NOMO-1 (cell line): ENCODE results near the gene NFX1.
"Not testable (repeated sequence)": the region's sequence is repeated elsewhere in the genome, so short reads cannot be mapped to it uniquely, and the experiment has no call there.

Source experiments
- DNase-seq, 2 experiments: peaks; one replicate each; lab custom pipeline; 2025; ENCODE audit not compliant: unreplicated experiment in 2 of 2; lab: John Stamatoyannopoulos, UW

The NFX1 gene

DNA sequence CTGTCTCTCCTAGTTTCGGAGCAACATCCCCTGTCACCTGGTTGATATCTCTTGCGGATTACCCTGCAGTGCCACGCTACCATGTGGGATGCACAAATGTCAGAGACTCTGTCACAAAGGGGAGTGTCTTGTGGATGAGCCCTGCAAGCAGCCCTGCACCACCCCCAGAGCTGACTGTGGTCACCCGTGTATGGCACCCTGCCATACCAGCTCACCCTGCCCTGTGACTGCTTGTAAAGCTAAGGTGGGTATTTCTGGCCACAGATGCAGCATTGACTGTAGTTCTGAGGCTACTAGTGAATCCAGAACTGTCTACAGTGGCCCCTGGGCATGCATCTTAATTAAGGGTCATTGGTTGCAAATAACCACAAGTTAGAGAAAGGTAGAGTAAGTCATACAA, 61.2 kb downstream of the NFX1 start:
- DNase-seq, result no peak

DNA sequence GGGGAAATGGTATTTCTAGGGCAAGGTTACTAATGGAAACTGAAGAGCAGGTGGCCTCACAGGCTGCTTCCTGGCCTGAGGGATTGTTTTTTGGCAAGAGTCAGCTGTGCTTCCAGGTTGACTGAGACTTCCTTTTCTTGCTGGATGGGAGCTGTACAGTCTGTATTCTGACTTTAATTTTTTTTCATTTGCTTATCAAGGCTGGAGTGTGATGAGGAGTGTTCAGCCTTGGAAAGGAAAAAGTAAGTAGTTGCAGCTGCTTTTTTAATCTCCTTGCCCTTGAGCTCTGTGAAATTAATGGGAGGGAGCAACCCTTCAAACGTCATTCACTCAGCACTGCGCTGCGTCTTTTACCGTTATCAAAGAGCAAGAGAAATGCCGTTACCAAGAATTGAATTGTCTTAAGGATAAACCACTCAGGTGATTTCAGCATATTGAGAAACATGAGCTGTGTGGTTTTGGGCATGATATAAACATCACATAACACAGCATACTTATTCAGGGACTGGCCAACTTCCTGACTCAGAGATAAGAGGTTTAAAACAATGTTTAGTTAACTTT, 64.4 kb downstream of the NFX1 start:
- DNase-seq, result no peak

DNA sequence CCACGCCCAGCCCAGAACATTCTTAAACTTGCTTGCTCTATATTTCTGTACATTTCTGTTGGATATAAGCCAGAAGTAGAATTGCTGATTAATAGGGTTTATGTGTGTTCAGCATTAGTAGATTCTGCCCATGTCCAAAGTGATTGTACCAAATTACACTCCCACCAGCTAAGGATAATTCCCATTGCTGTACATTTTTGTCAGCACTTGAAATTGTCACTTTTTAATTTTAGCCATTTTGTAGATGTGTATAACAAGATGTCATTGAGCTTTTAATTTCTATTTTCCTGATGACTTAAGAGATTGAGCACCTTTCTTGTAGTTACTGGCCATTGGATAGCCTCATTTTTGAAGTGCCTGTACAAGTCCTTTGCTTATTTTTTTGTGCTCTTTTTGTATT, 65.6 kb downstream of the NFX1 start:
- DNase-seq, result no peak

DNA sequence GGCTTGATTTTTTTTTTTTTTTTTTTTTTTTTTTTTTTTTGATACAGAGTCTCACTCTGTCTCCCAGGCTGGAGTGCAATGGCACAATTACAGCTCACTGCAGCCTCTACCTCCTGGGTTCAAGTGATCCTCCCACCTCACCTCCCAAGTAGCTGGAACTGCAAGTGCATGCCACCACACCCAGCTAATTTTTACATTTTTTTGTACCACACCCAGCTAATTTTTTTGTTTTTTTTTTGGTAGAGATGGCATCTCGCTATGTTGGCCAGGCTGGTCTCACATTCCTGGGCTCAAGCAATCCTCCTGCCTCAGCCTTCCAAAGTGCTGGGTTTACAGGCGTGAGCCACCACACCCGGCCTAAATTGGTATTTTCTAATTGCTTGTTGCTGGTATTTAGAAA, 68.3 kb downstream of the NFX1 start:
- DNase-seq, result not testable (repeated sequence)

DNA sequence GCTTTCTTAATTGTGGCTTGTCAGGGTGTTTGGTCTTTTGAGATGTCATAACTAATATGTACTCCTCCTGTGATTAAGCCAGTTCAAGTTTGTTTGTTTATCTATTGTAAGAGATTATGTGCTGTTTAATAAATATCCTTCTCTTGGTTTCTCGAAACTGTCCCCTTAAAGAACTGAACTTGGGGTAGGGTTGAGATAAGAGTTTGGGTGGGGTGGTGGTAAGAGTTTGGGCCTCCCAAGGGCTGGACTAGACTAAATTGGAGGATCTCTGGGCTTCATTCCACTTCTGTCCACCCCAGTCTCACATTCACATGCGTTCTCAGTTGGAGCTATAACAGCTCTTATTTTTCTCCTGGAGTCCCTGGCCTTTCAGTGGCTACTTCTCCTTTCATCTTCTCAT, 73.8 kb downstream of the NFX1 start:
- DNase-seq, result no peak

DNA sequence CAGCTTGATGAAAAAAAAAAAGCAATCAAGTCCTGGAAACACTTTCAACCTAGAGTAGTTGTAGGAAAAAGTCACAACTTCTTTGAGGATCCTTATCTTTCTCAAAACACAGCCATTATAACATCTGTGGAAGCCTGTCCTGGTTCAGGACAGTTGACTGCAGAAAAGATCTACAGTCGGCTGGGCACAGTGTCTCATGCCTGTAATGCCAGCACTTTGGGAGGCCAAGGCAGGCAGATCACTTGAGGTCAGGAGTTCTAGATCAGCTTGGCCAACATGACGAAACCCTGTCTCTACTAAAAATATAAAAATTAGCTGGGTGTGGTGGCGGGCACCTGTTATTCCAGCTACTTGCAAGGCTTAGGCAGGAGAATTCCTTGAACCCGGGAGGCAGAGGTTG, 74.5 kb downstream of the NFX1 start:
- DNase-seq, result not testable (repeated sequence)

DNA sequence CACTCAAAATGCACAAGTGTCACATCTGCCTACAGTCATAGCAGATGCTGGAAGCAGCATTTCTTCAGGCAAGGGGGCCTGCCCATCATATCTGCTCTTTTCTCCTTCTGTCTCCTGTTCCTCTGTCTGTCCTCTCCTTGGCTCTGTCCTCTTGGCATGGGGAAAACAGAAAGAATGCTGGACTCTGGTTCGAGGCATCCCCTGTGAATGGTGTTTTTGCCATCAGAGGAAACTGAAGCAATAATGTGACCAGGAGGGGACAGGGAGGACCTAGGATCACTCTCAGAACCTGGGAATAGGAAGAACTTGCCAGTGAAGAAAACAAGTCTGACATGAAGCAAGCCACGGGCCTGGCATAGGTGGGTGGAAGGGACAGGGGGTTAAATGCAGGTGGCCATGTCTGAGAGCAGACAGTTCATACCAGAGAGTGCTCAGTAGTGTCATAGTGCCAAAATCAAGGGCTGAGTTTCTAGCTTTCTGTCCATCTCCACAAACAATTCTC, 76.7 kb downstream of the NFX1 start:
- no peak for DNase-seq

DNA sequence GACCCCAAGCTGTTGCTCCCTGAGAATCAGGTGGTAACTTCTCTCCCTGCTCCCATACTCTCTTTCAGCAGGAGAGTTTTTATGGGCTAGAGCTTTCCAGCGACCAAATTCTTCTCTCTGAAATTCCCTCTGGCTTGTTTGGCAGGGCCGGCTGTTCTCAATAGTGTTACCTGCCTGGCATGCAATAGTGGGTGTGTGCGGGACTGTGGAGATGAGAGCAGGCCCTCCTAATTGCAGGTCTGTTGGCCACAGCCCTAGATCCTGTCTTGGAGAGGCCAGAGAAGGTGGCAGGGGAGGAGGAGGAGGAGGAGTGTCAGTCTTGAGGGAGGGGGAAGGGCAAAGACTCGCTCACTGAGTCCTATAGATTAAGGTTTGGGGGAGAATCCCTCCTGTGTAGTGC, 82.6 kb downstream of the NFX1 start:
- no peak for DNase-seq

DNA sequence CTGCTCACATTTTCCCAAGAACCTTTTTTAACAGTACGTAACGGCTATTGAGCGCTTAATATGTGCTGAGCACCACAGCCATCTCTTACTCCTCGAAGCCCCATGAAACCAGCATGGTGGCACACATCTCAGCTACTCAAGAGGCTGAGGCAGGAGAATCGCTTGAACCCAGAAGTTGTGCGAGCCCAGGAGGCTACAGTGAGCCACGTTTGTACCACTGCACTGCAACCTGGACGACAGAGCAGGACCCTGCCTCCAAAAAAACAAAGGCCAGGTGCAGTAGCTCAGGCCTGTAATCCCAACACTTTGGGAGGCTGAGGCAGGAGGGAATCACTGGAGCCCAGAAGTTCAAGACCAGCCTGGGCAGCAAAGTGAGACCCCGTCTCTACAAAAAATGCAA, 83.9 kb downstream of the NFX1 start:
- no peak for DNase-seq

DNA sequence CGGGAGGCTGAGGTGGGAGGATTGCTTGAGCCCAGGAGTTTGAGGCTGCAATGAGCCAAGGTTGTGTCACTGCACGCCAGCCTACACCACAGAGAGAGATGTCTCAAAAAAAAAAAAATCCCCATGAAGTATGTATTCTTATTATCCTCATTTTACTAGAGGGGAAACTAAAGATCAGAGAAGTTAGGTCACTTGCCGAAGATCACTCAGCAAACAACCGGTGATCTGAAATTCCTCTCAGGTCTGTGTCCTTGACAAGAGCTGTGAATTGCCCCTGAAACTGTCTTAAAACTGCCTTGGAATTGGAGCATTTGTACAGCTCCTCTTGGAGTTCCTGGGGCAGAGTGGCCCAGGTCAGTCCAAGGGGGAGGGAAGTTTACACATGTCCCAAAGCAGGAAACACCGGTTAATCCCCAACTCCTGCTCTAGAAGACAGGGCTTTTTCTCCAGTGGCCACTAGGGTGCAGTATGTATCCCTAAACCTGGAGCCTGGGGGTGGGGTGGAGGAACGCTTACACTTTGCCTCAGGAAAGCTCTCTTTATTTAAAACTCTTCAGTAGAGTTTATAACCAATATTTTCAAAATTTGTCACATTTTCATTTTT, 84.4 kb downstream of the NFX1 start:
- DNase-seq, result peak; percentile 61 to 68

DNA sequence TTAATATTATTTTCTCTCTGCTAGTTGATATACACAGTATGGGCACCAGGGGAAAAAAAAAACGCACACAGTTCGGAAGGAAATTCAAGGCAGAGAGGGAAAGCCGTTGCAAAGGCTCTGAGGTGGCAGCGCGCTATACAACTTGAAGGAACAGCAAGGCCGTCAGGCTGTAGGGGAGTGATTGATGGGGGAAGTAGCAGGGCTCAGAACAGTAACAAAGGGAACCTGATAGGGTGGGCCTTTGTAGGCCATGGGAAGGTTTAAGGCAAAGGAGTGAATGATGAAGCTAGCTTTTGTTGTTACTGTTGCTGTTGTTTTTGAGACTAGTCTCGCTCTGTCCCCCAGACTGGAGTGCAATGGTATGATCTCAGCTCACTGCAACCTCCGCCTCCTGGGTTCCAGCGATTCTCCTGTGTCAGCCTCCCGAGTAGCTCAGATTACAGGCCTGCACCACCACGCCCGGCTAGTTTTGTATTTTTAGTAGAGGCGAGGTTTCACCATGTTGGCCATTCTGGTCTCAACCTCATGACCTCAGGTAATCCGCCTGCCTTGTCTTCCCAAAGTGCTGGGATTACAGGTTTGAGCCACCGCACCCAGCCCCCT, 85.0 kb downstream of the NFX1 start:
- DNase-seq, result no peak

DNA sequence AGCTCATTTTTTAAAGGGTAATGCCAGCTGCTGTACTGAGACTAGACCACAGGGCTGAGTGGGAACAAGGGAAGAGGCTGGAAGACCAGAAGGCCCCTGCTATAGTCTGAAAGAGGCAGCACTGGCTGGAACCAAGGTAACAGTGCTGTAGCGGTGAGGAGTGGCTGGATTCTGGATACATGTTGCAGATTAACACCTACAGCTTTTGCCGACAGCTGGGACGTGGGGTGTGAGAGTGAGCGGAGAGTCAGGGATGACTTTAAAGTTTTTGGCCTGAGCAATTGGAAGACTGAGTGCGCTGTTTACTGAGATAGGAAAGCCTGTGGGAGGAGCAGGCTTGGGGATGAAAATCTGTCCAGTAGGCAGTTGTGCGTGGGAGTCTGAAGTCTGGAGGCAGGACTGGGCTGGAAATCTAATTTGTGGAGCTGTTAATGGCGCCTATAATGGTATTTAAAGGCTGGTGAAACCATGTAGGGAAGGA, 85.6 kb downstream of the NFX1 start:
- DNase-seq, result no peak

DNA sequence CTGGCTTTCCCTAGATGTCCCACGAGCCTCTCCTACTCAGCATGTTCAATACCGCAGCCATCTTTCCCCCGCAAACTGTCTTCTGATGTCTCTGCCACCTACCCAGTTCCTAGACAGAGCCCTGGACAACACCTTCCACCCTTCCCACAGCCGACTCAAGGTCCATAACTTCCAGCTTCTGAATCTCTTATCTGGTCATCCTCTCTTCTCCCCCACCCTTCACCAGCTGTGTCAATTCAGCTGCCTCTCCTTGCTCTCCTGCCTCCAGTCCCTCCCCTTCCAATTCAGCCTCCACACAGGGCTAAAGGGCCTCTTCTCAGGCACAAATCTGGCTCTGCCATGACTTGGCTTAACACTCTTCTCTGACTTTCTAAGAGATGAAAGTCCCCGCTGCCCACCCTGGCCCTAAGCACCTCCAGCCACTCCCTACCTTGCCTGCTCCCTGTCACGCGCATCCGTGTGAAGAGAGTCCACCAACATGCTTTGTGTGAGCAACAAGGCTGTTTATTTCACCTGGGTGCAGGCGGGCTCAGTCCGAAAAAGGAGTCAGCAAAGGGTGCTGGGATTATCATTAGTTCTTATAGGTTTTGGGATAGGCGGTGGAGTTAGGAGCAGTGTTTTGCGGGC, 86.9 kb downstream of the NFX1 start:
- no peak for DNase-seq

DNA sequence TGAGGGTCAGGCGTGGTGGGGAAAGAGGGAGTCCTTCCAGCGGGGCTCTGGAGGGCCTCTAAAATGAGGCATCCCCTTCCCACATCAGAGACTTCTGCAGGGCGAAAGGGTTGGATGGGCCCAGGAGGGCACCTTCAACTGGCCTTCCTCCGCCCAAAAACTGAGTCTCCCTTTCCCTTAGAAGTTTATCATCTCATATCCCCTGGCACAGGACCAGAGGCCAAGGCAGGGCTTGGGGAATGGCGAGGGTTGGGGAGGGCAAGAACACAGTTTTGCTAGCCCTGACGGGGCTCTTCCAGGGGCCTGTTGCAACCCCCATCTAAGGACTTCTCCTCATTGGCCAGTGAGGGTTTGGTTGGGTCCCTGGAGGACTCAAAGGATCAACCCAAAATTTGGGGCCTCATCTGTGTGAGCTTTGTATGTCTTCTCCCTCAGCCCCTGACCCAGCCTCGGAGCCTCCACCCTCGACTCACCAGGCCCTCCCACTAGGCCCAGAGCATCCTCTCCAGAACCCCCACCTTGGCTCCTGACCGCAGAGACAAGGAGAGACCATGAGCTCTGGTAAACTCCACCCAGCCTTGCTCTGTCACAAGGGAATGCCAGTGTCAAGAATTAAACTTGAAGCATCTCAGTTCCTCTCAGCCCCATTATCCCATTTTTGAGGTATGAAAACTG, 87.9 kb downstream of the NFX1 start:
- no peak for DNase-seq

DNA sequence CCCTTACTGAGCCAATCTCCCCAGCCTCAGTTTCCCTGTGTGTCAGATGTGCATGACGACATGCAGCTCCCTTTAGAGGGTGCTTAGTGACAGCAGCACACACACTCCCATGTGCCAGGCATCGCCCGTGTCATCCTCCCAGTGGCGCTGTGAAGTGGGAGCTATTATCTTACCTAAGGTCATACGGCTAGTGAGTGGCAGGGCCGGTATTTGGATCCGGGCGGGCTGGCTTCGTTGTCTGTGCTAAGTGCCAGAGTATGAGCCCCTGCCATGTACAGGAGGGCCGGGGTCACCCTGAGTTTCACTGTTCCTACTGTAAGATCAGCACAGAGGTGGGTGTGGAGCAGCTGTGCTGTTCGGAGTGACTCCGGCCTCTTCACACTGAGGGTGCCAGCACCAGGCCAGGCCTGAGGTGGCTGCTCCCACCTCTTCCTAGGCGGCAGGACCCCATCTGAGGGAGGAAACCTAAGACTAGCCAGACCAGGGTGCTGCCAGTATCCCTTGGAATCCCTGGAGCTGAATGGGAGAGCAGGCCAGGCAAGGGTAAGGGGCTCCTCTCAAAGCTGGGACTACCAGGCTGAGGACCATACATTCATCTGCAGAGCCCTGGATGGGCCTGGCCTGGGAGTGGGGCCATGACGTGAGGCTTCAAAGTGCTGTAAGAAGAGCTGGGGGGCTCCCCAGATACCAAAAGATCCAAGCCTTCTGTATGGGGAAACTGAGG, 89.5 kb downstream of the NFX1 start:
- no peak for DNase-seq

DNA sequence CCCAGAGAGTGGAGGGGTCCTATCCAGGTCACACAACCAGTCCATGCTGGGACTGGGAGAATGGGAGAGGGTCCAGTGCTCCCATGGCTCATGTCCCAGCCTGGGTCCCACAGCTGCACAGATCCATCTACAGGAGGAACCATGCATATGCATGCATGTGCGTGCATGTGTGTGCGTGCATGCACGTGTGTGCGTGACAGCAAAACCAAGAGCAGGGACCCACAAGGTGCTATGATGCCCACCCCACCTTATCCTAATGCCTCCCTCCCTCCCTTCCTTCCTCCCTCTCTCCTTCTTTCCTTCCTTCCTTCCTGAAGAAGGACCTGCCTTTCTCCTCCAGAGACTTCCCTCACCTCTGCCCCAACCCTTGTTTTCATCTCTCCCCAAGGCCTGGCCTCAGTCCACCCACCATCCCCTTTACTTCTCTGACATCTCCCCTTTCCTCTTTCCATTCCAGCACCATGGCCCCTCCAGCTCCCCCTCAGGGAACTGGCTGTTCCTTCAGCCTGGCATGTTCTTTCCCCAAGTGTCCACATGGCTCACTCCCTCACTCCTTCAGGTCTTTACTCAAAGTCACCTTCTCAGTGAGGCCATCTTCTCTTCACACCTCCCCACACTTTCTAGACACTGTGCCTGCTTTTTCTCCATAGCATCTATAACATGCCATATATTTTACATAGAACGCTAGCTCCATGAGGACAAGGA, 90.2 kb downstream of the NFX1 start:
- no peak for DNase-seq

DNA sequence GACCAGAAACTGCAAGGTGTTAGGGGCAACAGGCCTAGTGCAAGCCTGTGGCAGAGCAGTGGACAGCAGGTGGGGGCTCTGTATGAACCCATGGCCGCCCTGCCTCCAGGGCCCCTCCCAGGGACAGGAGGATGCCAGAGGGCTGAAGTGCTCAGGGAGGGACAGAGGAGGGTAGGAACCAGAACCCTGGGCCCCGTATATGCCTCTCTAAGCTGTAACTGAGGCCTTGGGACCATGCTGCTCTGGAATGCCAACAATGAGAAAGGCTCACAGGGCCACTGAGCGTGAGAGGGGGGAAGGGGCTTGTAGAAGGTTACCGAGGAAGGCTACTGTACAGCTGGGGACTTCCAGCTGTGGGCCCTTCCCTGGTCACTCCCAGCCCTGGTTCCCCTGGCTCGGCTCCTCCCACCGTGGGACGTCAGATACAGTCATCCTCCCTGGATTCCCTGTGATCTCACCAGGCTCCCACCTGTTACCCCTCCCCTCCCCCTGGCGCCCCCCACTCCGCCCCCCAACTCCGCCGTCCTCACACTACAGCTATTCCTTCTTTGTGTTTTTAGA, 91.0 kb downstream of the NFX1 start:
- no peak for DNase-seq

DNA sequence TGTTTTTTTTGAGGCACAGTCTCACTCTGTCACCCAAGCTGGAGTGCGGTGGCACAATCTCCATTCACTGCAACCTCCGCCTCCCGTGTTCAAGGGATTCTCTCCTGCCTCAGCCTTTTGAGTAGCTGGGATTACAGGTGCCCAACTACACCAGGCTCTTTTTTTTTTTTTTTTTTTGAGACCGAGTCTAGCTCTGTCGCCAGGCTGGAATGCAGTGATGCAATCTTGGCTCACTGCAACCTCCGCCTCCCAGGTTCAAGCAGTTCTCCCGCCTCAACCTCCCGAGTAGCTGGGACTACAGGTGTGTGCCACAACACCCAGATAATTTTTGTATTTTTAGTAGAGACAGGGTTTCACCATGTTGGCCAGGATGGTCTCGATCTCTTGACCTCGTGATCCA, 92.1 kb downstream of the NFX1 start:
- DNase-seq, result not testable (repeated sequence)

DNA sequence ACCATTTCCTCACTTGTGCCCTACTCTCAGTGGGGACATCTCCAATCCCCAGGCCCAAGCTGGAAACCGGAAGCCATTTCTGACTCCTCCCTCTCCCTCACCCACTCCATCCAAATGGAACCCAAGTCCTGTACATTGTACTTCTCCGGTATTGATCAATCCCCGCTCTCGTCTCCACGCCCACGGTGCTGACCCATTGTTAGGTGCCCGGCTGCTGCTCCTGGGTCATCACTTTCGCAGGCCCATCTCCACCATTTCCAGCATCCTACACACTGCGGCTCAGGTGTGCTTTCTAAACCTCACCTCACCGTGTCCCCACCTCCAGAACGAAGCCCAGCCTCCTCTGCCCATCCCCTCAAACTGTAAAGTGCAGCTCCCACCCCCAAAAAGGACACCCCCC, 93.1 kb downstream of the NFX1 start:
- not testable (repeated sequence) for DNase-seq

DNA sequence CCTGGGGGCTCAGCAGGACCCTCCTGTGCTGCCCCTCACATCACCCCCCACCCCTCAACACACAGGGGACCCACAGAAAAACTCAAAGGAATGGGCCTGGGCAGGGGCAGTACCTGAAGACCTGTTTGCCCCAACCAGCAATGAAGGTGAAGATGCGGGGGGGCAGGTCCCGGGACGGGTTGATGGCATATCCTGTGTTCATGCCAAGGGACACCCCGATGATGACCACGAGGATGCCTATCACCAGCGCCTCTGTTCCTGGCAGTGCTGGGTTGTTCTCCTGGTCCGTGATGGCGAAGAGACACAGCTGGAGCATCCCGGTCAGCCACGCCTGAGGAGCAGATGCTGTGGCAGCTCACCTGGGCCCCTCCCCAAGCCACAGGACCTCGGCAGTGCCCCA, 95.2 kb downstream of the NFX1 start:
- DNase-seq, result not testable (repeated sequence)
